ENCODE data around the gene COBL. TPM values are rescaled to one million over a fixed set of nuclear protein-coding genes. Genes with fewer than 3 reads are reported as not detected.

Gene COBL
- total RNA-seq, 2 donors from 2014 or later, result 27.5 to 28.3 TPM

- Histone ChIP-seq H3K4me1 (ENCODE audit: control insufficient read depth, insufficient read depth, low read length) (no peaks in the 10 kb centered on the region), H3K27ac (ENCODE audit: low read depth, low read length) (no peak overlapping the region), H3K9me3 (ENCODE audit: control insufficient read depth, low read length) (no peaks in the 10 kb centered on the region), H3K9ac (ENCODE audit: extremely low read depth, low read length, poor library complexity, severe bottlenecking) (no peak overlapping the region), H3K36me3 (ENCODE audit: control insufficient read depth, insufficient read depth, low read length) (no peaks in the 10 kb centered on the region), H3K4me3 (ENCODE audit: low read length) (no peak overlapping the region), H3K27me3 (ENCODE audit: control insufficient read depth, insufficient read depth, low read length, poor library complexity, severe bottlenecking) (no peaks in the 10 kb centered on the region)
- no peaks in the 10 kb centered on the region for H3K9me3 Mint-ChIP-seq
- no peak for DNase-seq
- no peaks in the 10 kb centered on the region for H3K27me3 Mint-ChIP-seq (ENCODE audit: insufficient read depth)
- H3K36me3 Mint-ChIP-seq (ENCODE audit: low read depth), result no peaks in the 10 kb centered on the region
- no peak overlapping the region for H3K4me3 Mint-ChIP-seq
- no peak for TF ChIP-seq CTCF (conservative IDR thresholded peaks at IDR 0.05)
- no peak overlapping the region for H3K27ac Mint-ChIP-seq
- 93% methylated on average over 6 of the region's 6 CpGs for WGBS, 2 experiments (ENCODE audit: insufficient coverage in 1 of 2, insufficient read length in 1 of 2)
- peaks cover 11% of the 10 kb centered on the region for H3K4me1 Mint-ChIP-seq
Observed at GRCh38 chr7:51161937-51162336, 154.7 kb downstream of the COBL start.

- Histone ChIP-seq H3K27ac (ENCODE audit: low read depth, low read length) (no peak overlapping the region), H3K9me3 (ENCODE audit: control insufficient read depth, low read length) (no peaks in the 10 kb centered on the region), H3K36me3 (ENCODE audit: control insufficient read depth, insufficient read depth, low read length) (no peaks in the 10 kb centered on the region), H3K4me1 (ENCODE audit: control insufficient read depth, insufficient read depth, low read length) (no peaks in the 10 kb centered on the region), H3K9ac (ENCODE audit: extremely low read depth, low read length, poor library complexity, severe bottlenecking) (no peak overlapping the region), H3K27me3 (ENCODE audit: control insufficient read depth, insufficient read depth, low read length, poor library complexity, severe bottlenecking) (no peaks in the 10 kb centered on the region), H3K4me3 (ENCODE audit: low read length) (no peak overlapping the region)
- WGBS, 2 experiments (ENCODE audit: insufficient coverage in 1 of 2, insufficient read length in 1 of 2), result 28 to 35% methylated on average over 7 to 9 of the region's 9 CpGs
- H3K4me3 Mint-ChIP-seq, result no peak overlapping the region
- H3K27me3 Mint-ChIP-seq (ENCODE audit: insufficient read depth), result no peaks in the 10 kb centered on the region
- H3K9me3 Mint-ChIP-seq, result no peaks in the 10 kb centered on the region
- peak; percentile 99 for TF ChIP-seq CTCF (conservative IDR thresholded peaks at IDR 0.05)
- DNase-seq, result peak; percentile 92
- H3K4me1 Mint-ChIP-seq, result peaks cover 11% of the 10 kb centered on the region
- H3K36me3 Mint-ChIP-seq (ENCODE audit: low read depth), result no peaks in the 10 kb centered on the region
- no peak overlapping the region for H3K27ac Mint-ChIP-seq
Observed at GRCh38 chr7:51160990-51161615, 155.5 kb downstream of the COBL start.

- TF ChIP-seq CTCF (conservative IDR thresholded peaks at IDR 0.05), result no peak
- DNase-seq, result no peak
- Histone ChIP-seq H3K36me3 (ENCODE audit: control insufficient read depth, insufficient read depth, low read length) (no peaks in the 10 kb centered on the region), H3K4me3 (ENCODE audit: low read length) (no peak overlapping the region), H3K9me3 (ENCODE audit: control insufficient read depth, low read length) (no peaks in the 10 kb centered on the region), H3K4me1 (ENCODE audit: control insufficient read depth, insufficient read depth, low read length) (no peaks in the 10 kb centered on the region), H3K27ac (ENCODE audit: low read depth, low read length) (no peak overlapping the region), H3K9ac (ENCODE audit: extremely low read depth, low read length, poor library complexity, severe bottlenecking) (no peak overlapping the region), H3K27me3 (ENCODE audit: control insufficient read depth, insufficient read depth, low read length, poor library complexity, severe bottlenecking) (no peaks in the 10 kb centered on the region)
- Mint-ChIP-seq H3K27ac (no peak overlapping the region), H3K4me1 (peaks cover 11% of the 10 kb centered on the region), H3K27me3 (ENCODE audit: insufficient read depth) (no peaks in the 10 kb centered on the region), H3K4me3 (no peak overlapping the region), H3K9me3 (no peaks in the 10 kb centered on the region), H3K36me3 (ENCODE audit: low read depth) (no peaks in the 10 kb centered on the region)
- 84% methylated on average over 6 of the region's 6 CpGs; no CpG with 5 or more reads in 1 of the 2 experiments for WGBS, 2 experiments (ENCODE audit: insufficient coverage in 1 of 2, insufficient read length in 1 of 2)
Observed at GRCh38 chr7:51160411-51160810, 156.2 kb downstream of the COBL start.
